ENCODE data around the gene DENND1A. TPM values are rescaled to one million over a fixed set of nuclear protein-coding genes. Genes with fewer than 3 reads are reported as not detected.

Gene DENND1A
- total and polyA plus RNA-seq, 4 donors: 7.9 to 22.0 (median 13.9) TPM

DNA sequence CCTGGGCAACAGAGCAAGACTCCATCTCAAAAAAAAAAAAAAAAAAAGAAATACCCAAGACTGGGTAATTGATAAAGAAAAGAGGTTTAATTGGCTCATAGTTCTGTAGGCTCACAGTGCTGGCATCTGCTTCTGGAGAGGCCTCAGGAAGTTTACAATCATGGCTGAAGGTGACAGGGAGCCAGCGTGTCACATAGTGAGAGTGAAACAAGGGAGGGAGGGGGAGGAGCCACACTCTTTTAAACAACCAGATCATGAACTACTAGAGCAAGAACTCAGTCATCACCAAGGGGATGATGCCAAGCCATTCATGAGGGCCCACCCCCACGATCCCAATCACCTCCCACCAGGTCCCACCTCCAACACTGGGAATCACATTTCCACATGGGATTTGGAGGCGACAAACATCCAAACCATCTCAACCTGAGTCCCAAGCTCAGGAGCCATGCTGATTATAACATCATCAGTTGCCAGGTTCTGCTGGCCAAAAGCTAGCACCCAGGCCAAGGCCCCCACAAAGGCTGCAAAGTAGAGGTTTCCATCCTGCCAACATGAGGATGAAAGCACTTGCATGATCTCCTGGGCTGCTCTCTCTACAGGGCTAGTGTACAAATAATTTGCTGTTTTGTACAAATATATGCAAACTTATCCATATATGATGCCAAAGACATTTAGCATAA is 15.3 kb downstream of the DENND1A start:
- Histone ChIP-seq H3K27ac (ENCODE audit: low read depth in 1 of 2, low read length in 2 of 2) (no peak overlapping the region), H3K4me3 (ENCODE audit: low read depth in 1 of 3, low read length in 3 of 3) (no peak overlapping the region), H3K9me3 (ENCODE audit: control insufficient read depth in 4 of 4, low read length in 3 of 4) (no peaks in the 10 kb centered on the region), H3K9ac (ENCODE audit: low read depth in 1 of 2, low read length in 2 of 2) (no peak overlapping the region), H3K36me3 (ENCODE audit: control insufficient read depth in 4 of 4, insufficient read depth in 3 of 4, low read depth in 1 of 4, low read length in 3 of 4) (peaks cover 0 to 1% (median 0%) of the 10 kb centered on the region in 4 donors), H3K27me3 (ENCODE audit: control insufficient read depth in 4 of 4, insufficient read depth in 4 of 4, low read length in 3 of 4) (no peaks in the 10 kb centered on the region), H3K4me1 (ENCODE audit: control insufficient read depth in 4 of 4, insufficient read depth in 4 of 4, low read length in 3 of 4) (no peaks in the 10 kb centered on the region)
- no peak for DNase-seq (ENCODE audit: low spot score)
- WGBS: 95% methylated on average over 3 of the region's 3 CpGs
- TF ChIP-seq MAX (IDR thresholded peaks at IDR 0.05) (no peak), JUND (IDR thresholded peaks at IDR 0.05) (no peak), YY1 (IDR thresholded peaks at IDR 0.05) (no peak), HNF4G (IDR thresholded peaks at IDR 0.05) (no peak), EGR1 (IDR thresholded peaks at IDR 0.05; ENCODE audit: low read depth in 2 of 2) (no peak), HNF4A (conservative IDR thresholded peaks at IDR 0.05) (no peak), GABPA (IDR thresholded peaks at IDR 0.05 in 1 of 2, conservative IDR thresholded peaks at IDR 0.05 in 1 of 2) (no peak), FOXA1 (IDR thresholded peaks at IDR 0.05) (no peak), SP1 (IDR thresholded peaks at IDR 0.05) (no peak), RAD21 (IDR thresholded peaks at IDR 0.05) (no peak), TAF1 (conservative IDR thresholded peaks at IDR 0.05) (no peak), ZBTB33 (IDR thresholded peaks at IDR 0.05) (no peak), FOXA2 (IDR thresholded peaks at IDR 0.05) (no peak)
- TF ChIP-seq, protein P1, sequence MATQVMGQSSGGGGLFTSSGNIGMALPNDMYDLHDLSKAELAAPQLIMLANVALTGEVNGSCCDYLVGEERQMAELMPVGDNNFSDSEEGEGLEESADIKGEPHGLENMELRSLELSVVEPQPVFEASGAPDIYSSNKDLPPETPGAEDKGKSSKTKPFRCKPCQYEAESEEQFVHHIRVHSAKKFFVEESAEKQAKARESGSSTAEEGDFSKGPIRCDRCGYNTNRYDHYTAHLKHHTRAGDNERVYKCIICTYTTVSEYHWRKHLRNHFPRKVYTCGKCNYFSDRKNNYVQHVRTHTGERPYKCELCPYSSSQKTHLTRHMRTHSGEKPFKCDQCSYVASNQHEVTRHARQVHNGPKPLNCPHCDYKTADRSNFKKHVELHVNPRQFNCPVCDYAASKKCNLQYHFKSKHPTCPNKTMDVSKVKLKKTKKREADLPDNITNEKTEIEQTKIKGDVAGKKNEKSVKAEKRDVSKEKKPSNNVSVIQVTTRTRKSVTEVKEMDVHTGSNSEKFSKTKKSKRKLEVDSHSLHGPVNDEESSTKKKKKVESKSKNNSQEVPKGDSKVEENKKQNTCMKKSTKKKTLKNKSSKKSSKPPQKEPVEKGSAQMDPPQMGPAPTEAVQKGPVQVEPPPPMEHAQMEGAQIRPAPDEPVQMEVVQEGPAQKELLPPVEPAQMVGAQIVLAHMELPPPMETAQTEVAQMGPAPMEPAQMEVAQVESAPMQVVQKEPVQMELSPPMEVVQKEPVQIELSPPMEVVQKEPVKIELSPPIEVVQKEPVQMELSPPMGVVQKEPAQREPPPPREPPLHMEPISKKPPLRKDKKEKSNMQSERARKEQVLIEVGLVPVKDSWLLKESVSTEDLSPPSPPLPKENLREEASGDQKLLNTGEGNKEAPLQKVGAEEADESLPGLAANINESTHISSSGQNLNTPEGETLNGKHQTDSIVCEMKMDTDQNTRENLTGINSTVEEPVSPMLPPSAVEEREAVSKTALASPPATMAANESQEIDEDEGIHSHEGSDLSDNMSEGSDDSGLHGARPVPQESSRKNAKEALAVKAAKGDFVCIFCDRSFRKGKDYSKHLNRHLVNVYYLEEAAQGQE (IDR thresholded peaks at IDR 0.05): no peak
- TF ChIP-seq, protein P2, sequence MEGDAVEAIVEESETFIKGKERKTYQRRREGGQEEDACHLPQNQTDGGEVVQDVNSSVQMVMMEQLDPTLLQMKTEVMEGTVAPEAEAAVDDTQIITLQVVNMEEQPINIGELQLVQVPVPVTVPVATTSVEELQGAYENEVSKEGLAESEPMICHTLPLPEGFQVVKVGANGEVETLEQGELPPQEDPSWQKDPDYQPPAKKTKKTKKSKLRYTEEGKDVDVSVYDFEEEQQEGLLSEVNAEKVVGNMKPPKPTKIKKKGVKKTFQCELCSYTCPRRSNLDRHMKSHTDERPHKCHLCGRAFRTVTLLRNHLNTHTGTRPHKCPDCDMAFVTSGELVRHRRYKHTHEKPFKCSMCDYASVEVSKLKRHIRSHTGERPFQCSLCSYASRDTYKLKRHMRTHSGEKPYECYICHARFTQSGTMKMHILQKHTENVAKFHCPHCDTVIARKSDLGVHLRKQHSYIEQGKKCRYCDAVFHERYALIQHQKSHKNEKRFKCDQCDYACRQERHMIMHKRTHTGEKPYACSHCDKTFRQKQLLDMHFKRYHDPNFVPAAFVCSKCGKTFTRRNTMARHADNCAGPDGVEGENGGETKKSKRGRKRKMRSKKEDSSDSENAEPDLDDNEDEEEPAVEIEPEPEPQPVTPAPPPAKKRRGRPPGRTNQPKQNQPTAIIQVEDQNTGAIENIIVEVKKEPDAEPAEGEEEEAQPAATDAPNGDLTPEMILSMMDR (IDR thresholded peaks at IDR 0.05; ENCODE audit: low read depth, low read length, missing input control): no peak
- TF ChIP-seq, protein P3, sequence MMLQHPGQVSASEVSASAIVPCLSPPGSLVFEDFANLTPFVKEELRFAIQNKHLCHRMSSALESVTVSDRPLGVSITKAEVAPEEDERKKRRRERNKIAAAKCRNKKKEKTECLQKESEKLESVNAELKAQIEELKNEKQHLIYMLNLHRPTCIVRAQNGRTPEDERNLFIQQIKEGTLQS (IDR thresholded peaks at IDR 0.05): no peak
